ENCODE results near the gene LDLRAD2. TPM values are rescaled to one million over a fixed set of nuclear protein-coding genes. Genes with fewer than 3 reads are reported as not detected.
"Not testable (repeated sequence)": the region's sequence is repeated elsewhere in the genome, so short reads cannot be mapped to it uniquely, and the experiment has no call there.

LDLRAD2 gene
- total RNA-seq, 2 donors from 2014 or later, result 0.32 to 1.6 TPM

DNA sequence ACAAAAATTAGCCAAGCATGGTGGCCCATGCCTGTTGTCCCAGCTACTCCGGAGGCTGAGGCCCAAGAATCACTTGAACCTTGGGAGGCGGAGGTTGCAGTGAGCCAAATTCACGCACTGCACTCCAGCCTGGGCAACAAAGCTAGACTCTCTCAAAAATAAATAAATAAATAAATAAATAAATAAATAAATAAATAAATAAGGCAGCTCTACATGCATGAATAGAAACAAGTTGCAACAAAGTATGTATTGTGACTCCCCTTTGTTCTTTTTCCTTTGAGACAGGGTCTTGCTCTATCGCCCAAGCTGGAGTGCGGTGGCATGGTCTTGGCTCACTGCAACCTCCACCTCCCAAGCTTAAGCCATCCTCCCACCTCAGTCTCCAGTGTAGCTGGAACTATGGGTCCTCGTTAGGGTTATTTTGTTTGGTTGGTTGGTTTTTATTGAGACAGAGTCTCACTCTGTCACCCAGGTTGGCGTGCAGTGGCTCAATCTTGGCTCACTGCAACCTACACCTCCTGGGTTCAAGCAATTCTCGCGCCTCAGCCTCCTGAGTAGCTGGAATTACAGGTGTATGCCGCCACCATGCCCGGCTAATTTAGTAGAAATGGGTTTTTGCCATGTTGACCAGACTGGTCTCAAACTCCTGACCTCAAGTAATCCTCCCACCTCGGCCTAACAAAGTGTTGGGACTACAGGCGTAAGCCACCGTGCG, 37.1 kb upstream of the LDLRAD2 start:
- Histone ChIP-seq H3K4me3 (no peak overlapping the region), H3K9me3 (no peaks in the 10 kb centered on the region), H3K4me1 (replicated peaks) (no peaks in the 10 kb centered on the region), H3K27me3 (replicated peaks; ENCODE audit: insufficient read depth) (no peaks in the 10 kb centered on the region), H3K27ac (no peak overlapping the region), H3K36me3 (no peaks in the 10 kb centered on the region)
- intact Hi-C loops (cut with DNase I), result no loop called here
- TF ChIP-seq, protein P1, sequence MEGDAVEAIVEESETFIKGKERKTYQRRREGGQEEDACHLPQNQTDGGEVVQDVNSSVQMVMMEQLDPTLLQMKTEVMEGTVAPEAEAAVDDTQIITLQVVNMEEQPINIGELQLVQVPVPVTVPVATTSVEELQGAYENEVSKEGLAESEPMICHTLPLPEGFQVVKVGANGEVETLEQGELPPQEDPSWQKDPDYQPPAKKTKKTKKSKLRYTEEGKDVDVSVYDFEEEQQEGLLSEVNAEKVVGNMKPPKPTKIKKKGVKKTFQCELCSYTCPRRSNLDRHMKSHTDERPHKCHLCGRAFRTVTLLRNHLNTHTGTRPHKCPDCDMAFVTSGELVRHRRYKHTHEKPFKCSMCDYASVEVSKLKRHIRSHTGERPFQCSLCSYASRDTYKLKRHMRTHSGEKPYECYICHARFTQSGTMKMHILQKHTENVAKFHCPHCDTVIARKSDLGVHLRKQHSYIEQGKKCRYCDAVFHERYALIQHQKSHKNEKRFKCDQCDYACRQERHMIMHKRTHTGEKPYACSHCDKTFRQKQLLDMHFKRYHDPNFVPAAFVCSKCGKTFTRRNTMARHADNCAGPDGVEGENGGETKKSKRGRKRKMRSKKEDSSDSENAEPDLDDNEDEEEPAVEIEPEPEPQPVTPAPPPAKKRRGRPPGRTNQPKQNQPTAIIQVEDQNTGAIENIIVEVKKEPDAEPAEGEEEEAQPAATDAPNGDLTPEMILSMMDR (IDR thresholded peaks at IDR 0.05), result no peak
- no peak for TF ChIP-seq POLR2AphosphoS5 (IDR thresholded peaks at IDR 0.05)
- TF ChIP-seq POLR2A (IDR thresholded peaks at IDR 0.05), result no peak
- DNase-seq (ENCODE audit: low spot score), result no peak
- WGBS, result 93% methylated on average over 15 of the region's 15 CpGs

- H3K4me1 ChIP-seq (replicated peaks), result no peaks in the 10 kb centered on the region
- WGBS, result 65% methylated on average over 2 of the region's 2 CpGs
Observed at GRCh38 chr1:21775550-21775914, 36.5 kb upstream of the LDLRAD2 start.

GRCh38 chr1:21775985-21776562, 36.0 kb upstream of the LDLRAD2 start:
- intact Hi-C loops (cut with DNase I), result no loop called here
- Histone ChIP-seq H3K9me3 (no peaks in the 10 kb centered on the region), H3K4me1 (replicated peaks) (no peaks in the 10 kb centered on the region), H3K36me3 (no peaks in the 10 kb centered on the region), H3K27me3 (replicated peaks; ENCODE audit: insufficient read depth) (no peaks in the 10 kb centered on the region), H3K4me3 (no peak overlapping the region), H3K27ac (no peak overlapping the region)
- TF ChIP-seq POLR2AphosphoS5 (IDR thresholded peaks at IDR 0.05) (no peak), POLR2A (IDR thresholded peaks at IDR 0.05) (no peak)
- TF ChIP-seq, protein P1 (IDR thresholded peaks at IDR 0.05), result no peak
- DNase-seq (ENCODE audit: low spot score), result no peak

More at GRCh38 chr1:21775550-21775914, 36.5 kb upstream of the LDLRAD2 start:
- Histone ChIP-seq H3K27me3 (replicated peaks; ENCODE audit: insufficient read depth) (no peaks in the 10 kb centered on the region), H3K9me3 (no peaks in the 10 kb centered on the region), H3K27ac (no peak overlapping the region), H3K4me3 (no peak overlapping the region), H3K36me3 (no peaks in the 10 kb centered on the region)
- TF ChIP-seq POLR2A (IDR thresholded peaks at IDR 0.05), result no peak
- TF ChIP-seq, protein P1 (IDR thresholded peaks at IDR 0.05), result no peak
- TF ChIP-seq POLR2AphosphoS5 (IDR thresholded peaks at IDR 0.05), result no peak
- DNase-seq (ENCODE audit: low spot score), result no peak
- intact Hi-C loops (cut with DNase I), result no loop called here

DNA sequence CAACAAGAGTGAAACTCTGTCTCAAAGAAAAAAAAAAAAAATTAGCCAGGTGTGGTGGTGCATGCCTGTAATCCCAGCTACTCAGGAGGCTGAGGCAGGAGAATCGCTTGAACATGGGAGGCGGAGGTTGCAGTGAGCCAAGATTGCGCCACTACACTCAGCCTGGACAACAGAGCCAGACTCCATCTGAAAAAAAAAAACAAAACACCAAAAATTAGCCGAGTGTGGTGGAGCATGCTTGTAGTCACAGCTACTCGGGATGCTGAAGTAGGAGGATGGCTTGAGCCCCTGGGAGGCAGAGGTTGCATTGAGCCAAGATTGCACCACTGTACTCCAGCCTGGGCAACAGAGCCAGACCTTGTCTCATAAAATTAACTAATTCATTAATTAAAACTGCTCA, 35.1 kb upstream of the LDLRAD2 start:
- DNase-seq (ENCODE audit: low spot score); H3K36me3 ChIP-seq; intact Hi-C loops (cut with DNase I); H3K9me3 ChIP-seq; H3K27ac ChIP-seq; H3K4me1 ChIP-seq (replicated peaks); H3K27me3 ChIP-seq (replicated peaks; ENCODE audit: insufficient read depth); H3K4me3 ChIP-seq: not testable (repeated sequence)
- WGBS, result 78% methylated on average over 5 of the region's 5 CpGs

DNA sequence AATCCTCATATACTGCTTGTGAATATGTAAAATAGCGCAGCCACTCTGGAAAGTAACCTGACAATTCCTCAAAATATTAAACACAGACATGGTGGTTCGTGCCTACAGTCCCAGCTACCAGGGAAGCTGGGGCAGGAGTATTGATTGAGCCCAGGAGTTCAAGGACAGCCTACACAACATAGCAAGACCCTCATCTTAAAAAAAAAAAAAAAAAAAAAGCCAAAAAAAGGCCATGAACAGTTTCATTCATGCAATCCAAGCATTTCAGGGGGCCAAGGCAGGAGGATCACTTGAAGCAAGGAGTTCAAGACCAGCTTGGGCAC, 33.7 kb upstream of the LDLRAD2 start:
- Histone ChIP-seq H3K4me1 (replicated peaks) (peaks cover 4% of the 10 kb centered on the region), H3K27me3 (replicated peaks; ENCODE audit: insufficient read depth) (no peaks in the 10 kb centered on the region), H3K9me3 (no peaks in the 10 kb centered on the region), H3K4me3 (no peak overlapping the region), H3K36me3 (no peaks in the 10 kb centered on the region), H3K27ac (no peak overlapping the region)
- intact Hi-C loops (cut with DNase I), result no loop called here
- DNase-seq (ENCODE audit: low spot score), result no peak
- WGBS, result 93% methylated on average over 2 of the region's 2 CpGs
- TF ChIP-seq POLR2AphosphoS5 (IDR thresholded peaks at IDR 0.05) (no peak), POLR2A (IDR thresholded peaks at IDR 0.05) (no peak)
- TF ChIP-seq, protein P1 (IDR thresholded peaks at IDR 0.05), result no peak
